ENCODE measurements around the gene CDH4.

DNA sequence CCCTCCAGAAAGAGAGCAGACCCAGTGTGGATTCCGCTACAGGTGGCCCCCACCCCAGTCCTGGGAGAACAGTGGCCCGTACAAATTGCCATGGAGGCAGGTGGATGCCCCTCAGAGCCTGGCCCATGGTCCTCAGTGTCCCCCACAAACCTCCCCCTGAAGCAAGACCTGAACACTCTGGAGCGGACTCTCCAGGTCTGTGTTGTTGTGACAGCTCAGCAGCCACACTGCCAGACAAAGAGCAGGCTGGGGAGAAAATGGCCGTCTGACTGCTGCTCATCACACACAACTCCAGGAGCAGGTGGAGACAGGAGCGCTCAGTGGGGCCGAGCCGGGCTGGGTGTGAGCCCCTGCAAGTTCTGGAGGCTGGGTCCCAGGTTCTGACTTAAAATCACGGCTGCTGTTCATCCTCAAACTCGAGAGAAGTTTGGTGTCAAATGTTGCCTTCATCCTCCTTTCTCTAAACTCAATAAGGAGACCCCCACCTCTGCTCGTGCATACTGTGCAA, 241.8 kb downstream of the CDH4 start:
- TF ChIP-seq POLR2A (IDR thresholded peaks at IDR 0.05) (no peak), POLR2AphosphoS5 (IDR thresholded peaks at IDR 0.05) (no peak), EP300 (IDR thresholded peaks at IDR 0.05) (no peak)
- TF ChIP-seq, protein P1, sequence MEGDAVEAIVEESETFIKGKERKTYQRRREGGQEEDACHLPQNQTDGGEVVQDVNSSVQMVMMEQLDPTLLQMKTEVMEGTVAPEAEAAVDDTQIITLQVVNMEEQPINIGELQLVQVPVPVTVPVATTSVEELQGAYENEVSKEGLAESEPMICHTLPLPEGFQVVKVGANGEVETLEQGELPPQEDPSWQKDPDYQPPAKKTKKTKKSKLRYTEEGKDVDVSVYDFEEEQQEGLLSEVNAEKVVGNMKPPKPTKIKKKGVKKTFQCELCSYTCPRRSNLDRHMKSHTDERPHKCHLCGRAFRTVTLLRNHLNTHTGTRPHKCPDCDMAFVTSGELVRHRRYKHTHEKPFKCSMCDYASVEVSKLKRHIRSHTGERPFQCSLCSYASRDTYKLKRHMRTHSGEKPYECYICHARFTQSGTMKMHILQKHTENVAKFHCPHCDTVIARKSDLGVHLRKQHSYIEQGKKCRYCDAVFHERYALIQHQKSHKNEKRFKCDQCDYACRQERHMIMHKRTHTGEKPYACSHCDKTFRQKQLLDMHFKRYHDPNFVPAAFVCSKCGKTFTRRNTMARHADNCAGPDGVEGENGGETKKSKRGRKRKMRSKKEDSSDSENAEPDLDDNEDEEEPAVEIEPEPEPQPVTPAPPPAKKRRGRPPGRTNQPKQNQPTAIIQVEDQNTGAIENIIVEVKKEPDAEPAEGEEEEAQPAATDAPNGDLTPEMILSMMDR (IDR thresholded peaks at IDR 0.05): no peak

All from upper lobe of left lung (tissue), 4 donors.